CD4-positive, alpha-beta T cell treated with Interleukin-2 at 100 ng/mL for 4 hours (primary cell): ENCODE data around the gene FAM76A.
"Not testable (repeated sequence)": the region's sequence is repeated elsewhere in the genome, so short reads cannot be mapped to it uniquely, and the experiment has no call there.

Source experiments
- DNase-seq: peaks from one replicate; pipeline ENCODE4 v3.0.0-alpha.2; 2020; ENCODE audit warnings: low spot score

Gene FAM76A

GRCh38 chr1:27778056-27778455 is 52.3 kb downstream of the FAM76A start:
- no peak for DNase-seq

DNA sequence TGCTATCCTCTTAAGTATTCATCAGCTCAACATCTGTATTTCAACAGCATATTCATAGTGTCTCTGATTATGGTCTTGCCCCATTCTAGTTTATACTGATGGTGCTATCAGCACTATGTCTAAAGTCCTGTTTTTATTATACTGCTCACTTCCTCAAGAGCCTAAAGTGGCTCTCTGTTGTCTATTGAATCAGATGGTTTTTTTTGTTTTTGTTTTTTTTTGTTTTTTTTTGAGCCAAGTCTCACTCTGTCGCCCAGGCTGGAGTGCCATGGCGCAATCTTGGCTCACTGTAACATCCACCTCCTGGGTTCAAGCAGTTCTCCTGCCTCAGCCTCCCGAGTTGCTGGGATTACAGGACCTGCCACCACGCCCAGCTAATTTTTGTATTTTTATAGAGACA is 53.4 kb downstream of the FAM76A start:
- no peak for DNase-seq

- no peak for DNase-seq
Observed at GRCh38 chr1:27782950-27783349, 57.2 kb downstream of the FAM76A start.

- no peak for DNase-seq
Observed at GRCh38 chr1:27784700-27785099, 58.9 kb downstream of the FAM76A start.

DNA sequence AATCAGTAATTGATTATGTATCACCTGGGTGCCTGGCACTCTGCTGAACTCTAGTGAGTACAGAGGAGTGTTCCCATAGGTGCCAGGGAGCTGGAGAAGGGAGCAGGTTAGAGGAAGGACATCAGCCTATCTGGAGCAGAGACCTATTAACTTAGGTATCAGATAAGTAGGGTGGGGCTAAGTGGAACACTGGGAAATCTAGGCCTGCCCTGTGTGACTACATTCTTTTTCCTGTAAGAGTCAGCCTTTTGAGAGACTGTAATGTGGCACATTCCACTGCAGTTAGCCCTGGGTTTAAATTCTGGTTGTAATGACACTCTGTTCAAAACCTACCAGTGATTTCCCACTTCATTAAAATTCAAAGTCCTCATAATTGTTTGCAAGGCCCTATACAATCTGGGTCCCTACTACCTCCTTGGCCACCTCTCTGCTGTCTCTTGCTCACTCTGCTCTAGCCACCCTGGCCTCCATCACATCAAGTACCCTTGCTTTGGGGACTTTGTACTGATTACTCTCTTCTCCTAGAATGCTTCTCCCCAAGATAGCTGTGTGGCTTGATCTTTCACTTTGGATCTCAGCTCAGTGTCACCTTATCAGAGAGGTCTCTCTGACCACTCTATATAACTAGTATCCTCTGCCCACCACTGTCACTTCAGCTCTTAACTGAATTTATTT is 60.2 kb downstream of the FAM76A start:
- DNase-seq = no peak

- DNase-seq = no peak
Observed at GRCh38 chr1:27787895-27788294, 62.1 kb downstream of the FAM76A start.

DNA sequence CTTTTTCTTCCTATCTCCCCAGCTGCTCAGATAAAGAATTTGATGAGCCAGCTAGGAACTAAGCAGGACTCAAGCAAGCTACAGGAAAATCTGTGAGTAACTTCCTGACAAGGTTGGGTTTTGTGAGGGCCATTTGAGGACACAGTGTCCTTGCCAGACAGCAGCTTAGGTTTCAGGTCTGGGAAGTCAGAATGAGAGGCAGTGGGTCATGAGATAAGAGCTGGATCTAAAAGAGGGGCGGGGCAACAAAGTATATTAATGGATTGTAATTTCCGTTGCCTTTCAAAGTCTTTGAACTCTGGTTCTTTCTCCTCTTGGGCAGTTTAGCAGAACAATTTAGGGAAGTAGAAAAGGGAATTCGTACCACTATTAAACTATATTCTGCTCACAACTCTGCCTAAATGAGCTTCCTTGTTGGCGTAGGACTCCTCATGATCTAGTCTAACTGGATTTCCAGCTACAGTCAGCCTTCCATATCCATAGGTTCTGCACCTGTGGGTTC is 63.8 kb downstream of the FAM76A start:
- no peak for DNase-seq

DNA sequence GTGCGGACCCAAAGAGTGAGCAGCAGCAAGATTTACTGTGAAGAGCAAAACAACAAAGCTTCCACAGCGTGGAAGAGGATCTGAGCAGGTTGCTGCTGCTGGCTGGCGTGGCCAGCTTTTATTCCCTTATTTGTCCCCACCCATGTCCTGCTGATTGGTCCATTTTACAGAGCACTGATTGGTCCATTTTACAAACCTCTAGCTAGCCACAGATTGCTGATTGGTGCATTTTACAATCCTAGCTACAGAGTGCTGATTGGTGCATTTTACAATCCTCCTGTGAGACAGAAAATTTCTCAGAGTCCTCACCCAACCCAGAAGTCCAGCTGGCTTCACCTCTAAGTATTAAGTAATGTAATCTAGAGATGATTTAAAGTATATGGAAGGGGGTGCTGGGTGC is 64.5 kb downstream of the FAM76A start:
- not testable (repeated sequence) for DNase-seq

DNA sequence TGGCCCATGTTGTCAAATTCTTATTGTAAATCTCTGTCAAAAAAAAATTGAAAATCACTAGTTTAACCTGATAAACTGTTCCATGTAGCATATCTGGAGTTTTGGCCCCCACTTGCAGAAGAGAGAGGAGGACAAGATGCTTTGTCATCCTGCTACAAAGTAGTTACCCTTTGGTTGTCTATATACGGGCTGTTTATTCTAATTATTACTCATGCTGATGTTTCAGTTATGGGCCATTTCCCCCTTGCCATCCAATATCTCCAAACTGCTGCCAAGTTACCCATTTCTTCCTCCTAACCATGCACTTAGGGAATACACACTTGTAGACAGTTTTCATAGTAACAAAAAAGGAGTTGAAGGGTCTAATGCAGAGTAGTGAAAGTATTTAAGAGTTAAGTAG is 69.8 kb downstream of the FAM76A start:
- no peak for DNase-seq

GRCh38 chr1:27804791-27805190 is 79.0 kb downstream of the FAM76A start:
- no peak for DNase-seq

- no peak for DNase-seq
Observed at GRCh38 chr1:27806758-27807157, 81.0 kb downstream of the FAM76A start.

DNA sequence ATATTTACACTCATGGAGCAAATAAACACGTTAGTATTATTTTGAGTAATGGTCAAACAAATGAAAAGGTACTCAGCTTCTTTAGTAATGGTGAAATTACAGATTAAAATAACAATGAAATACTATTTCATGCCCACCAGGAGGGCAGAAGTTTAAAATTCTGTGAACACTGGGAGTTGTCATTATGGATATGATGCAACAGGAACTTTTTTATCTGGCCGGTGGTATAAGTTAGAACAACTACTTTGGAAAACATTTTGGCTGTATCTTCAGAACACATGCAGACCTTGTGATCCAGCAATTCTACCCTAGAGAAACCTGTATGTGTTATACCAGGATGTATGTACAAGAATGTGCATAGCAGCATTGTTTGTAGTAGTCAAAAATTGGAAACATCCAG is 81.6 kb downstream of the FAM76A start:
- no peak for DNase-seq

- not testable (repeated sequence) for DNase-seq
Observed at GRCh38 chr1:27808131-27808530, 82.4 kb downstream of the FAM76A start.

DNA sequence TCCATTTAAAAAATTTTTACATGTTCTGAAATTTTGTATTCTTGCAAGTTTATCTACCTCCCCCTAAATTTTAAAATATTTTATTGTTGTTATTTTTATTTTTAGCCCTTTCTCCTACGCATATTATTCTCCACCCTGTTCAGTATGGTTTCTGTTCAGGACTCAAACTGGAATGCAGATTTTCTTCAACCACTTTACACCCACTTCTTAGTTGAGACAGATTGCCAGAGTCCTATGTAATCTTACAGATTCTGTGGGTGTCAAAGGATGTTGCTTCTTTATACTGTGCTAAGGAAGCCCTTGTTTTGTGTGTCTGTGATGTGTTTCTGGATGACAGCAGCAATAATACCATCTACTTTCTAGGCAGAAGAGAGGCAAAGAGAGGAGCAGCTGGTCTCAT is 84.1 kb downstream of the FAM76A start:
- no peak for DNase-seq

DNA sequence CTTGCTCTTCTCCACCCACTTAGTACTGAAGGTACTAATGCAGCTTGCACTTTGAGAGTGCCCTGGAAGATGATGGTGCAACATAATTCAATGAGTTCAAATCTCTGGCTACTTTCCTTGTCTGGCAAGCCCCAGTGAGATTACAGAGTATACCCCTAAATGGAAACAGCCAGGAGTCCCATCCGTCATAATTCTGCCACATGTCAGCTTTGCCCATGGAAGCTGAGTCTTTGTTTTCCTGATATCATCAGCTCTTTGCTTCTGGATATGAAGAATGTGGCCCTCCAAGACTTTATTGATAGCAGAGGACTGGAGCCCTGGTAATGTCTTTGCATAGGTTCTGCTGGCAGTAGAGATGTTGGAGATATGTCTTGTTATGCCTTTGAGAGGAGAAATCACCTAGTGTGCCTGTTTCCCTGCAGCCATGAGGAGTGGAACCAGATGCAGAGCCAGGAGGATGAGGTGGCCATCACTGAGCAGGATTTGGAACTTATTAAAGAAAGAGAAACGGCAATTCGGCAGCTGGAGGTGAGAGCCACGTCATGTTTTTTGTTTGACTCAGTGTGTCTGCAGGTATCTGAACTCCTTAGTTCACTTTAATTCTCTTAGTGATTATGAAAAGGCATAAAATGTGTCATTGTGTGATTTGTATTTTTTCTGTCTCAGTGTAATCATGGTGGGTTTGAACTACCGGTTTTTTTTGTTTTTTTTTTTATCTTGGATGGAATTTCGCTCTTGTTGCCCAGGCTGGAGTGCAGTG is 86.2 kb downstream of the FAM76A start:
- DNase-seq = no peak
